Omental fat pad (tissue), 4 donors: ENCODE data around the gene PAIP2. TPM values are rescaled to one million over a fixed set of nuclear protein-coding genes. Genes with fewer than 3 reads are reported as not detected.

ENCODE experiments used
- ATAC-seq: fragments of 150-250 bp; one replicate; pipeline ENCODE4 v1.9.1; 2016; ENCODE audit warnings: mild to moderate bottlenecking, moderate library complexity; ENCODE audit not compliant: low FRiP score
- DNase-seq: peaks from one replicate; pipeline ENCODE4 v3.0.0-alpha.2; 2019; ENCODE audit warnings: low spot score
- CTCF ChIP-seq, 3 donors: fragments of 450-650 bp; IDR thresholded peaks; one replicate each; pipeline ENCODE4 v1.5.1; 2016 to 2017; ENCODE audit warnings: antibody characterized with exemption in 3 of 3, mild to moderate bottlenecking in 3 of 3, moderate library complexity in 2 of 3
- total RNA-seq, 4 donors: library from RNA; depleted of rRNA; stranded (reverse); fragments of >200 nt; gene quantifications; one replicate each; pipeline ENCODE4 v1.1.0, GENCODE V29; 2016

Gene PAIP2
- total RNA-seq, 4 donors from 2014 or later: 73.1 to 113 (median 103) TPM

GRCh38 chr5:139378101-139378825 is 36.6 kb downstream of the PAIP2 start:
- DNase-seq (no peak), ATAC-seq (no peak)
- no peak for TF ChIP-seq CTCF (IDR thresholded peaks at IDR 0.05)

- no peak for DNase-seq
- no peak for TF ChIP-seq CTCF (IDR thresholded peaks at IDR 0.05)
- ATAC-seq: no peak
Measured at GRCh38 chr5:139378941-139379361, 37.3 kb downstream of the PAIP2 start.

DNA sequence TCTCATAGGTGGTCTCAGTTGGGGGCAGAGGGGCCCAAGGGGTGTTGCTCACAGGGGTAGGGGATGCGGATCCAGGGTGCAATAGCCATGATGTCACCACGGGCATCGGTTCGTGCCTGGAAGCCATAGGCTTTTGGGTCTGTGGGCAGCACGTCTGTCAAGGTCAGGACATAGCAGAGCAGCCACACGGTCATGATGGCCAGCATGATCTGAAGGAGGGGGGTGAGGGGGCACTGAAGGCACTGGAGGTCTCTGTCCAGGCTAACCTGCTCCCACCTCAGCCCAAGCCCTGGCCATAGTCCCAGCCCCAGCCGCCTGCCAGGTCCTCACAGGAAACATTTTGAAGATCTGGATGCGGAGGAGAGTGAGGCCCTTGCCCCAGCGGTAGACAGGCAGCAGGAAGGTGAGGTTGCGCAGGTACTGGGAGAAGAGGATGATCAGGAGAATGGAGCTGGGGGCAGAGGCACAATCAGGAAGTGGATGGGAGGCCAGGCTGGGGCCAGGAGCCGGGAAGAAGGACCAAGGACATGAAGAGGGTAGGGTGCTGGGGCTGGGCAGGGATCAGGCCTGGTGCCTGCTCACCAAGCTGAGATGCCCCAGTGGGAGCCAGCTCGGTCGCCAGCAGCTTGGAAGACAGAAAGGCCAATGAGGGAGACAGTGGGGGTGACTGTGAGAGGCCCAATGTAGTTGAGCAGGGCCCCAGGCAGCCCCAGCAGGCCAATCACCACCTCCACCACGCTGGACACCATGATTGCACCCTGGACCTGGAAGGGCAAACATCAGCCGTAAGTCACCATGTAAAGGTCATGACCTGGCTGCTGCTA is 38.2 kb downstream of the PAIP2 start:
- no peak for ATAC-seq
- DNase-seq: no peak
- no peak for TF ChIP-seq CTCF (IDR thresholded peaks at IDR 0.05)

GRCh38 chr5:139381837-139382761 is 40.4 kb downstream of the PAIP2 start:
- no peak for TF ChIP-seq CTCF (IDR thresholded peaks at IDR 0.05)
- ATAC-seq (no peak), DNase-seq (no peak)

DNA sequence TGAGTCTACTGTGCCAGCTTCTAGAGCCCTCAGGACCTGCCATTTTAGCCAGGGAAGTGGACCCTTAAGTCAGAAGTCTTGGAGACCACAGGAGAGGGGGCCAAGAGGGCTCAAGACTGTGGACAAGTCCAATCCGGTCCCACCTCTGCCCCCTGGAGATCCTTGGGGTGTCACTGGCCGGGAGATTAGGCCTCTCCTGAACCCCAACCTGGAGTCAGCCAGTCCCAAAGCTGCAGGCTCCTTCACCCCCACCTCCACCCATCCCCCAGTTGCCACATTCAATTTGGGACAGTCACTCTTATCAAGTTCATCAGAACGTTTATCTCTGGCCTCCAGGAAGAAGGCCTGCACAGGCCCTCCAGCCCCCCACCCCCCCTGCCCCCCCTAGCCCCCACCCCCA is 41.2 kb downstream of the PAIP2 start:
- no peak for TF ChIP-seq CTCF (IDR thresholded peaks at IDR 0.05)
- ATAC-seq (no peak), DNase-seq (no peak)

DNA sequence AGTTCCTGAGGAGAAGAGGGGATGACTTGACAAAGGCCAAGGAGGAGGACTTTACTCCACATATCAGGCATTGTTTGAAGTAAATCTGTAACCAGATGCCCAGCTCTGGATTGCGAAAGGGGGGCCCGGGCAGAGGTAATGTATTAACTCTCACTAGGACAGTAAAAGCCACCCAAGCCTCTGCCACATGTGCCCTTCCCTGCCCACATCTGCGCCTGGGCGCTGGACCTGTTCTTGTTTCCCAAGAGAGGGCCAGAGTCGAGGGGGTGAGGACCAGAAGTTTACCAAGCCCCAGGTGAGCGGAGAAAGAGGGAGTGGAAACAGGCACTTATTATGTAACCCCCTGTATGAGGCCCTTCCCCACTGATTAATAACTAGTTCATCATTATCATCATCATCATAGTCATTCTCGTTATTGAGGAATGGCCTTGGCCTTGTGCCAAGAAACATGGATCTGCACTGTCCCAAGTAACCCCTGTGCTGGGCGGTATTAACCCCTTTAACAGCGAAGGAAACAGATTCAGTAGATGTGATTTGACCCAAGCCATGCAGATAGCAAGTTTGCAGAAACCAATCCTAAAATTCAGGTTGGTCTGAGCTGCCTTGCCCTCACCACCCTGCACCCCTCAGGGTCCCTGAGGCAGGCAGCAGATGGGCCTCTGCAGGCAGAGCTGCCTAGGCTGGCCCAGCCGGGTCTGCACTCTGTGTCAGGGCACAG is 41.8 kb downstream of the PAIP2 start, which contains the start of gene SLC23A1:
Gene SLC23A1, minus strand, starts transcription at position 23 of the 718 bp plus-strand sequence. CDS start 44 bp downstream, outside the sequence.
- ATAC-seq (no peak), DNase-seq (no peak)
- TF ChIP-seq CTCF (IDR thresholded peaks at IDR 0.05): no peak
